C4-2B (cell line): Measurements from ENCODE around the gene TEX2.
A peak's percentile ranks its signal among the peaks of the same experiment; 100 is the strongest.

ENCODE experiments used
- H3K27ac ChIP-seq: fragments of 450-650 bp; 2 replicates; pipeline ENCODE4 v1.5.1; 2017
- ZFX ChIP-seq: fragments of 450-650 bp; IDR thresholded peaks from 2 replicates; pipeline ENCODE4 v1.6.1; 2017
- TF ChIP-seq, protein P1 (sequence below): fragments of 450-650 bp; conservative IDR thresholded peaks from 2 replicates; pipeline ENCODE4 v1.5.1; 2017; ENCODE audit warnings: mild to moderate bottlenecking

Gene TEX2

DNA sequence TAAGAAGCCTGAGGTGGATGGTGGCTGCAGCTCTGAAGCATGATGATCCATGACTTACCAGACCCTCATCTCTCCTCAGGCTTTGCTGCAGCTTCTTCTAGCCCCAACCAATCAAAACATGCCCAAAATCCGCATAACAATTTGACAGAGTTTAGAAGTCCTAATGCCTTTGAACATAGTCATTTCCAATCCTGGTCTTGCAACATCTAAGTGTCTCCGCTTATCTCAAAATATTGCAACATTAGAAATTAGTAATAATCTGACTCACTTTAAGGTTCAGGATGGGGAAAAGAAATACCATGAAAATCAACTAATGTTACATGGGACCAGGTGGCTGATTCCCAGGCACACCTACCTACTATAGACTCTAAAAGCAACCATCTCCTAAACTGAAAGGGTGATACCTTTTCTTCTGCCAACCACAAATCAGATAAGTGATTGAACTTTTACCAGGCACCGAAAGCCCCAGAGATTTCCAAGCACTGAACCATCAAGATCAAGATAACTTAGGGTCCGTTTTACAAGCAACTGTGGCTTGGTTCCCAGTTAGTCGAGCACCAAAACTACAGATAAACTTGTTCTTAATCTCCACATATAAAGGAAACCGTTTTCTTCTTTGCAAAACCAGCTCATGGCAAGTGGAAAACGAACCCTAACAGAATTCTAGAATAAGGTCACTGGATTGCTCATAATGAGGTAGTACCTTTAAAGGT lies 147.1 kb downstream of the TEX2 start:
- H3K27ac ChIP-seq: peak overlapping the region; percentile 67; the same call in 1 of the 2 replicates
- TF ChIP-seq ZFX: no peak
- TF ChIP-seq, protein P1, sequence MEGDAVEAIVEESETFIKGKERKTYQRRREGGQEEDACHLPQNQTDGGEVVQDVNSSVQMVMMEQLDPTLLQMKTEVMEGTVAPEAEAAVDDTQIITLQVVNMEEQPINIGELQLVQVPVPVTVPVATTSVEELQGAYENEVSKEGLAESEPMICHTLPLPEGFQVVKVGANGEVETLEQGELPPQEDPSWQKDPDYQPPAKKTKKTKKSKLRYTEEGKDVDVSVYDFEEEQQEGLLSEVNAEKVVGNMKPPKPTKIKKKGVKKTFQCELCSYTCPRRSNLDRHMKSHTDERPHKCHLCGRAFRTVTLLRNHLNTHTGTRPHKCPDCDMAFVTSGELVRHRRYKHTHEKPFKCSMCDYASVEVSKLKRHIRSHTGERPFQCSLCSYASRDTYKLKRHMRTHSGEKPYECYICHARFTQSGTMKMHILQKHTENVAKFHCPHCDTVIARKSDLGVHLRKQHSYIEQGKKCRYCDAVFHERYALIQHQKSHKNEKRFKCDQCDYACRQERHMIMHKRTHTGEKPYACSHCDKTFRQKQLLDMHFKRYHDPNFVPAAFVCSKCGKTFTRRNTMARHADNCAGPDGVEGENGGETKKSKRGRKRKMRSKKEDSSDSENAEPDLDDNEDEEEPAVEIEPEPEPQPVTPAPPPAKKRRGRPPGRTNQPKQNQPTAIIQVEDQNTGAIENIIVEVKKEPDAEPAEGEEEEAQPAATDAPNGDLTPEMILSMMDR: no peak

DNA sequence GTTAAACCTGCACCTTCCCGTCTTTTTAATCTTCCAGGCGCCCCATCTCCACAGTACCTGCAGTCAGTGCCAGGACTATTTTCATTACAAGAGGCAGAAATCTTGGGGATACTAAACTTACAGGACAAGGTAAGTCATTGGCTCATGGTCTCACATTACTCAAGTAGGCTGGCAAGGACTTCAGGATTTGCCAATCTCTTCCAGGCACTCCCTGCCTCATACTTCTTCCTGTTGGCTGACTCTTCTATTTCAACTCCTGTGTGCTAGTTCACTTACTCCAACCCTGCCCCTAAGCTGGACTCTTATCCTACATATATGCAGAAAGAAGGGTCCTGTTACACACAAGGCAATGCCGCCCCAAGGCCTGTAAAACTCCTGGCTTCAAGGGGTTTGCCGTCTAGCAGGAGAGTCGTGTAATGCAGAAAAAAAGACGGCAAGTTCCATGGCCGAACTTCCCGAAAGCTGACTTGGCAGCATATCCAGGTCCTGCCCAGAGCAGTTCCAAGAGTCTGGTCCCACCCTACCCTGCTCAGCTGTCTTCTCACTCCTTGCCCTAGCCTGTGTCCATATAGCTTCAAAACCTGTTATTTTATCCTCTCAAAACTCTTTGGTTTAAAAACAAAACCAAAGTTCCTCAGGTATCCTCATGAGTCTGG lies 147.9 kb downstream of the TEX2 start:
- peak overlapping the region; percentile 67 for H3K27ac ChIP-seq
- TF ChIP-seq ZFX: no peak
- TF ChIP-seq, protein P1: no peak

DNA sequence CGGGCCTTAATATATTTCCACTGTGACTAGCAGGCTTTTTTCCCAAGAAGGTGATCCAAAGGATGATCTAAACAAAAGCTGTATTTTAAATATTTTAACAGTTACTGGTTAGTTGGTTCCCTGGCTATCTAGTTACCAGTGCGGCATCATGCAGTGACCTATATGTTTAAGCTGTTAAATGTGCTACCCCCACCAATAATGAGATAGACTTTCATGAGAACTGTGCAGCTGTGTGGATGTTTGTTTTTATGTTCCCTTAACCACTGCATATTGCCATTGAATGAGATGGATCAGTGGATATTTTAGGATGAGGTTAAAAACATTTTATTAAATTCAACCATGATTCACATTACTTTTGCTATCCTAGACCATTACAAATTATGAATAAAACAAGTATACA lies 150.1 kb downstream of the TEX2 start:
- TF ChIP-seq, protein P1: no peak
- TF ChIP-seq ZFX: no peak
- H3K27ac ChIP-seq: no peak overlapping the region

DNA sequence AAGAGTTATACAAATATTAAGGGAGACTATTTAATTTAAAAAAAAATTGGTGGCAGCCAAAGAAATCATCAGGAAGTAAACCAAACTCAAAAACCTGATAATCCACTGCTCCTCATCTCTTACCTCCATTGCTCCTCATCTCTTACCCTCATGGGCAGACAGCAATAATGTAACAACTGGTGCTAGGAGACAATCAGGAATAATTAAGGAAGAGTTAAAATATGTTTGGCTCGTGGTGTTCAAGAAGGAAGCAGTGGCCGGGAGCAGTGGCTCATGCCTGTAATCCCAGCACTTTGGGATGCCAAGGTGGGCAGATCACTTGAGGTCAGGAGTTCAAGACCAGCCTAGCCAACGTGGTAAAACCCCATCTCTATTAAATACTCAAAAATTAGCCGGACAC lies 151.2 kb downstream of the TEX2 start:
- peak overlapping the region; percentile 44 for H3K27ac ChIP-seq
- TF ChIP-seq, protein P1: no peak
- no peak for TF ChIP-seq ZFX

- H3K27ac ChIP-seq: peak overlapping the region; percentile 34; the same call in 1 of the 2 replicates
- TF ChIP-seq ZFX: no peak
- TF ChIP-seq, protein P1: no peak
These were observed 152.5 kb downstream of the TEX2 start for GRCh38 chr17:64110379-64111152.

GRCh38 chr17:64109400-64109799 lies 153.7 kb downstream of the TEX2 start:
- TF ChIP-seq ZFX: no peak
- TF ChIP-seq, protein P1: no peak
- H3K27ac ChIP-seq: peak overlapping the region; percentile 86; the same call in 1 of the 2 replicates
